SK-N-SH (cell line): ENCODE results near the gene PSMB8. TPM values are rescaled to one million over a fixed set of nuclear protein-coding genes. Genes with fewer than 3 reads are reported as not detected.

Experiments used
- polyA plus RNA-seq, 3 experiments: library from polyadenylated mRNA; depleted of rRNA; stranded (reverse); fragments of >200 nt; gene quantifications; 2 replicates each; pipeline ENCODE4 v1.2.3, GENCODE V29; 2012

The PSMB8 gene
- polyA plus RNA-seq, 1 of the 3 experiments (the other 2 are of a cell fraction) = 52.8 TPM

Other genes starting within 250 kb of the PSMB8 start
- gene HLA-DQA1, start 206.6 kb downstream of the PSMB8 start, polyA plus RNA-seq (2012; rRNA removed) = not detected in 2 replicates
- not detected in 2 replicates for gene HLA-DQB1, start 177.4 kb downstream of the PSMB8 start, polyA plus RNA-seq (2012; rRNA removed)
- gene HLA-DQA2, start 102.7 kb downstream of the PSMB8 start, polyA plus RNA-seq (2012; rRNA removed) = not detected in 2 replicates
- not detected in 2 replicates for gene HLA-DQB2, start 80.5 kb downstream of the PSMB8 start, polyA plus RNA-seq (2012; rRNA removed)
- gene HLA-DOB, start 27.0 kb downstream of the PSMB8 start, polyA plus RNA-seq (2012; rRNA removed) = not detected in 2 replicates
- gene TAP2, start 5.3 kb downstream of the PSMB8 start, polyA plus RNA-seq (2012; rRNA removed) = 14.0 and 19.9 TPM in 2 replicates
- gene TAP1, start 9.7 kb upstream of the PSMB8 start, polyA plus RNA-seq (2012; rRNA removed) = 31.1 and 35.7 TPM in 2 replicates
- 52.4 and 83.7 TPM in 2 replicates for gene PSMB9, start 10.1 kb upstream of the PSMB8 start, polyA plus RNA-seq (2012; rRNA removed)
- 0.10 TPM in 1 of 2 replicates, not detected in the other for gene HLA-DMB, start 97.0 kb upstream of the PSMB8 start, polyA plus RNA-seq (2012; rRNA removed)
- 1.2 and 1.5 TPM in 2 replicates for gene HLA-DMA, start 109.0 kb upstream of the PSMB8 start, polyA plus RNA-seq (2012; rRNA removed)
- 104 and 116 TPM in 2 replicates for gene BRD2, start 124.5 kb upstream of the PSMB8 start, polyA plus RNA-seq (2012; rRNA removed)
- gene HLA-DOA, start 165.5 kb upstream of the PSMB8 start, polyA plus RNA-seq (2012; rRNA removed) = not detected in 2 replicates
- 1.6 and 1.9 TPM in 2 replicates for gene HLA-DPA1, start 229.6 kb upstream of the PSMB8 start, polyA plus RNA-seq (2012; rRNA removed)
- gene HLA-DPB1, start 231.9 kb upstream of the PSMB8 start, polyA plus RNA-seq (2012; rRNA removed) = 1.0 and 2.0 TPM in 2 replicates